DND-41 (cell line): ENCODE results near the gene SH3BGR.

Source experiments
- EZH2 ChIP-seq: IDR thresholded peaks from 3 replicates; pipeline ENCODE4 v1.6.1; 2012; ENCODE audit warnings: borderline replicate concordance, low read depth, mild to moderate bottlenecking, moderate library complexity, low read length, inconsistent platforms; ENCODE audit not compliant: severe bottlenecking
- TF ChIP-seq, protein P1 (sequence below): IDR thresholded peaks from 2 replicates; pipeline ENCODE4 v1.5.1; 2012; ENCODE audit warnings: borderline replicate concordance, low read length, moderate library complexity, mild to moderate bottlenecking; ENCODE audit not compliant: poor library complexity, severe bottlenecking; ENCODE audit errors: extremely low read depth

DNA sequence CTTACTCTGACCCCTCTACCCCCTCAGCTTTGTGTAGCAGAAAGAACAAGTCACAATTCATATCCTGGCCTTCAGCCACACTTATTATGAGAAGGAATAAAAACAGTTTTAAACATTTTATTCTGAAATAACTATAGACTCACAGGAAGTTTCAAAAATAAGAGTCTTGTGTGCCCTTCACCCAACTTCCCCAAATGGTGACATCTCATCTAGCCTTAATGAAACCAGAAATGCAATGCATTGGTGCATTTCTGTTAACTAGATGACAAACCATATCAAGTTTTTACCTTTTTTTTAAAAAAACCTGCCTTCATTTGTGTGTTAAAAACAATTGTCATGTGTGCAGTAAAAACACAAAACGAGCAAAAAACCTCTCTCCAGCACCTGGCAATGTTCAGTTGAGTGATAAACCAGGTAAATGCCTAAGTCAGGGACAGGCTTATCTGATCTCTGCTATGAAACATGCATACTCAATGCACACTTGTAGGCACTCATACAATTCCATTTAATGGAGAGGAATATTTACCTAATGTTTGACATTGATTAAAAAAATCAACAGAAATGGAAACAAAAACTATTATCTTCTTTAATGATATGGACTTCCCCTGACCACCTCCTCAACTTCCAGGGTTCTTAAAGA is 51.5 kb downstream of the SH3BGR start:
- TF ChIP-seq, protein P1, sequence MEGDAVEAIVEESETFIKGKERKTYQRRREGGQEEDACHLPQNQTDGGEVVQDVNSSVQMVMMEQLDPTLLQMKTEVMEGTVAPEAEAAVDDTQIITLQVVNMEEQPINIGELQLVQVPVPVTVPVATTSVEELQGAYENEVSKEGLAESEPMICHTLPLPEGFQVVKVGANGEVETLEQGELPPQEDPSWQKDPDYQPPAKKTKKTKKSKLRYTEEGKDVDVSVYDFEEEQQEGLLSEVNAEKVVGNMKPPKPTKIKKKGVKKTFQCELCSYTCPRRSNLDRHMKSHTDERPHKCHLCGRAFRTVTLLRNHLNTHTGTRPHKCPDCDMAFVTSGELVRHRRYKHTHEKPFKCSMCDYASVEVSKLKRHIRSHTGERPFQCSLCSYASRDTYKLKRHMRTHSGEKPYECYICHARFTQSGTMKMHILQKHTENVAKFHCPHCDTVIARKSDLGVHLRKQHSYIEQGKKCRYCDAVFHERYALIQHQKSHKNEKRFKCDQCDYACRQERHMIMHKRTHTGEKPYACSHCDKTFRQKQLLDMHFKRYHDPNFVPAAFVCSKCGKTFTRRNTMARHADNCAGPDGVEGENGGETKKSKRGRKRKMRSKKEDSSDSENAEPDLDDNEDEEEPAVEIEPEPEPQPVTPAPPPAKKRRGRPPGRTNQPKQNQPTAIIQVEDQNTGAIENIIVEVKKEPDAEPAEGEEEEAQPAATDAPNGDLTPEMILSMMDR = no peak
- TF ChIP-seq EZH2 = no peak
